ENCODE measurements around the gene DNAH9. TPM values are rescaled to one million over a fixed set of nuclear protein-coding genes. Genes with fewer than 3 reads are reported as not detected.

Gene DNAH9, protein sequence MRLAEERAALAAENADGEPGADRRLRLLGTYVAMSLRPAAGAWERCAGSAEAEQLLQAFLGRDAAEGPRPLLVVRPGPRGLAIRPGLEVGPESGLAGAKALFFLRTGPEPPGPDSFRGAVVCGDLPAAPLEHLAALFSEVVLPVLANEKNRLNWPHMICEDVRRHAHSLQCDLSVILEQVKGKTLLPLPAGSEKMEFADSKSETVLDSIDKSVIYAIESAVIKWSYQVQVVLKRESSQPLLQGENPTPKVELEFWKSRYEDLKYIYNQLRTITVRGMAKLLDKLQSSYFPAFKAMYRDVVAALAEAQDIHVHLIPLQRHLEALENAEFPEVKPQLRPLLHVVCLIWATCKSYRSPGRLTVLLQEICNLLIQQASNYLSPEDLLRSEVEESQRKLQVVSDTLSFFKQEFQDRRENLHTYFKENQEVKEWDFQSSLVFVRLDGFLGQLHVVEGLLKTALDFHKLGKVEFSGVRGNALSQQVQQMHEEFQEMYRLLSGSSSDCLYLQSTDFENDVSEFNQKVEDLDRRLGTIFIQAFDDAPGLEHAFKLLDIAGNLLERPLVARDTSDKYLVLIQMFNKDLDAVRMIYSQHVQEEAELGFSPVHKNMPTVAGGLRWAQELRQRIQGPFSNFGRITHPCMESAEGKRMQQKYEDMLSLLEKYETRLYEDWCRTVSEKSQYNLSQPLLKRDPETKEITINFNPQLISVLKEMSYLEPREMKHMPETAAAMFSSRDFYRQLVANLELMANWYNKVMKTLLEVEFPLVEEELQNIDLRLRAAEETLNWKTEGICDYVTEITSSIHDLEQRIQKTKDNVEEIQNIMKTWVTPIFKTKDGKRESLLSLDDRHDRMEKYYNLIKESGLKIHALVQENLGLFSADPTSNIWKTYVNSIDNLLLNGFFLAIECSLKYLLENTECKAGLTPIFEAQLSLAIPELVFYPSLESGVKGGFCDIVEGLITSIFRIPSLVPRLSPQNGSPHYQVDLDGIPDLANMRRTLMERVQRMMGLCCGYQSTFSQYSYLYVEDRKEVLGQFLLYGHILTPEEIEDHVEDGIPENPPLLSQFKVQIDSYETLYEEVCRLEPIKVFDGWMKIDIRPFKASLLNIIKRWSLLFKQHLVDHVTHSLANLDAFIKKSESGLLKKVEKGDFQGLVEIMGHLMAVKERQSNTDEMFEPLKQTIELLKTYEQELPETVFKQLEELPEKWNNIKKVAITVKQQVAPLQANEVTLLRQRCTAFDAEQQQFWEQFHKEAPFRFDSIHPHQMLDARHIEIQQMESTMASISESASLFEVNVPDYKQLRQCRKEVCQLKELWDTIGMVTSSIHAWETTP (N-terminal part only)
- not detected for polyA plus RNA-seq

DNA sequence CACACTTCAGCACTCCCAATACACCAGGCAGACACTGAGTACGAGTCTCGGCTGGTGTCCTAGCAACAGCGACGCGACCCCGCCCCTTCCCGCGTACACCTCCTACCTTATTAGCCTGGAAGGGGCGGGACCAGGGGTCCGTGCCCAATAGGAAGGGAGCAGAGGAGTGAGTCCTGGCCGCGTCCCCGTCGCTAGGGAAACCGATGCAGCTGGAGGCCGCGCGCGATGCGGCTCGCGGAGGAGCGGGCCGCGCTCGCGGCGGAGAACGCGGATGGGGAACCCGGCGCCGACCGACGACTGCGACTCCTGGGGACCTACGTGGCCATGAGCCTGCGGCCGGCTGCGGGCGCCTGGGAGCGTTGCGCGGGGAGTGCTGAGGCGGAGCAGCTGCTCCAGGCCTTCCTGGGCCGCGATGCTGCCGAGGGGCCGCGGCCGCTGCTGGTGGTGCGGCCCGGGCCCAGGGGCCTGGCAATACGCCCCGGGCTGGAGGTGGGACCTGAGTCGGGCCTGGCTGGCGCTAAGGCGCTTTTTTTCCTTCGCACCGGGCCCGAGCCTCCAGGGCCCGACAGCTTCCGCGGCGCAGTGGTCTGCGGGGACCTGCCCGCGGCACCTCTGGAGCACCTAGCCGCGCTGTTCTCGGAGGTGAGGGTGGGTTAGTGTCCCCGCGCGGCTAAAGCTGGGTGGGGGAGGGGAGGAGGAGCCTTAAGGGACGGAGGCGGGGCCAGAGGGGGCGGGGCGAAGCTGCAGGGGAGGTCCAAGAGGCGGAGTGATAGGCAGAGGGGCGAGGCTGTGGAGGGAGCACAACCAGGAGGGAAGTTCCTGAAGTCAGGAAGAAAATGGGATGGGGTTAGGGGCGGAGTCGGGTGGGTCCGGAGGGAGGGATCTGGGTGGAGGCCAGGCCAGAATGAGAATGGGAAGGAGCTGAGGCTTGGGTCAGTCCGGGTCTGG, at the start of gene DNAH9:
Gene DNAH9, plus strand, starts transcription at position 197 of the 948 bp plus-strand sequence. Its CDS starts 29 bp downstream, at position 226.
- DNase-seq, result no peak
- Mint-ChIP-seq H3K27me3 (ENCODE audit: low read depth in 3 of 3) (peaks cover 7 to 10% (median 9%) of the 10 kb centered on the region in 3 donors), H3K4me3 (peak within 1 kb of the TSS in 1 of 5 donors; percentile 48), H3K9me3 (peaks cover 0 to 22% (median 10%) of the 10 kb centered on the region in 6 donors), H3K27ac (no peak within 1 kb of the TSS), H3K36me3 (peaks cover 0 to 3% (median 3%) of the 10 kb centered on the region in 3 donors), H3K4me1 (peaks cover 0 to 2% of the 10 kb centered on the region in 2 donors)

DNA sequence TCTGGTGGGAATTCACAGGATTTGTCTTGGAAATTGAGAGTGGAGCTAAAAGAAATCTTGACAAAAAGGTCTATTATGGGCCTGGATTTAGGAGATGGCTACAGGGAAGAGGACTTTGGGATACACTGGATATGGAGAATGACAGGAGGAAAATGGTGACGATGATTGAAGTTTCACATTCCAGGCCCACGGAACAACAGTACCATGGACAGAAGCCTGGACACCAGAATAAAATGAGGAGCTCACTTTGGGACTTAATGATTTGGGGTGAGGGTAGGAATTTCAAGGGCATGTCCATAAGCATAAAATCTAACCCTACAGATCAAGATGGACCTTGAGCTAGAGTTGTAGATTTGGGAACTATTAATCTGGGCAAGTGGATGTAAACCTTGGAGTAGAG, 47.8 kb upstream of the DNAH9 start:
- Mint-ChIP-seq H3K4me3 (no peak overlapping the region), H3K27ac (no peak overlapping the region), H3K36me3 (peaks cover 0 to 4% (median 0%) of the 10 kb centered on the region in 3 donors), H3K4me1 (no peaks in the 10 kb centered on the region), H3K27me3 (ENCODE audit: low read depth in 3 of 3) (peaks cover 0 to 2% (median 1%) of the 10 kb centered on the region in 3 donors), H3K9me3 (peaks cover 0 to 14% (median 8%) of the 10 kb centered on the region in 6 donors)
- no peak for DNase-seq

DNA sequence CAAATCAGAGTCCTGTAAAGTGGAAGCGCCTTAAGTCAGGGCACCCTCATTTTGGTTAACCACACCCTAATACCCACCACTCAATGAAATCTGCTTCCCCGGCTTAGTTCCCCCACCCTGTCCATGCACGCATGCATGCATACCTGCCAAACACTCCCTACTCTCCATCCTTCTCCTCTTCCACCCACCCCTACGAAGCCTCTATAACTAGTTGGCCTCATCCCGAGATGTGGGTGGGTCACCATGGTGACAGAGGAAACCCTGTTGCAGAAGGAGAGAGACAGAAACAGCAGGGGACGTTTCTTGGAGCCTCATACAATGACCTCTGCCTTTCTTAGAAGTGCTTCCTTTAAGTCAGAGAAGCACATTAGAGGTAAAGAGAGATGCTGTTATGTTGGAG, 46.8 kb upstream of the DNAH9 start:
- Mint-ChIP-seq H3K4me1 (no peaks in the 10 kb centered on the region), H3K9me3 (peaks cover 0 to 23% (median 9%) of the 10 kb centered on the region in 6 donors), H3K27ac (no peak overlapping the region), H3K36me3 (peaks cover 0 to 4% (median 0%) of the 10 kb centered on the region in 3 donors), H3K27me3 (ENCODE audit: low read depth in 3 of 3) (peaks cover 0 to 2% (median 0%) of the 10 kb centered on the region in 3 donors), H3K4me3 (no peak overlapping the region)
- DNase-seq, result no peak

DNA sequence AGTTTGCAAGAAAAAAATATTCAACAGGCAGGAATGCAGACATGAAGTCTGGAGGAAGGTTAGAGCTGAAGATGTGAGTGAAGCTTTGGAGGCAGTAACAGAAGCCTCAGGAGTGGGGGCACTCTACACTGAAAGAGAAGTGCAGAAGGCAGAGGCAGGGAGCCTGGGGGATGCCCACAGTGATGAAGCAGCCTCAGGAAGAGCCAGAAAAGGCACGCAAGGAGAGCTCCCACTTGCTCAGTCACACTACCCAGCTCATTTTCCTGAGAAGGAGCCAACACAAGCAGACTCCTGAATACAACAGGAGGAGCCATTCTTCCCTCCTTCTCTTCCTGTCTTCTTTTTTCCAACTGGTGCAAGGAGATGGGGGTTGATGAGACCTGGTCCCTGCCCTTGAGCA, 45.1 kb upstream of the DNAH9 start:
- no peak for DNase-seq

DNA sequence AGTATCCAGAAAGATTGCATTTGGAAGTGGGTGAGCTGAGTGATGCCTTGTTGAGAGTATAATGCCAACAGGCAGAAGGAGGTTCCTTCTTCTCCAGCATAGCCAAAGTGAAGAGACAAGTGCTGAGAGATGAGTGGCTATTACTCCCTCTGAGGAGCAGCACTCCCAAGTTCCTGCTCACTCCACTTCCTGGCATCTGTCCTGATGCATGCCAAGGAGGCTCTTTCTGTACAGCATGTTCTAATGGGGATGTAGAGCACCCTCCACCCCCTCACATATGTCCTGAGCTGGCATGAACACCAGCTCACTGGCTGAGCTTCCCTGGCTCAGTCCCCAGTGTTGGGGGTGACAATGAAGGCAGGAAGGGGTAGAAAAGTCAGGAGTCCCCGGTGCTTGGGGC, 44.2 kb upstream of the DNAH9 start:
- H3K27ac Mint-ChIP-seq, result no peak overlapping the region
- DNase-seq, result no peak
- H3K4me1 Mint-ChIP-seq, result no peaks in the 10 kb centered on the region
- H3K27me3 Mint-ChIP-seq (ENCODE audit: low read depth in 3 of 3), result peaks cover 0 to 2% (median 0%) of the 10 kb centered on the region in 3 donors
- H3K4me3 Mint-ChIP-seq, result no peak overlapping the region
- H3K9me3 Mint-ChIP-seq, result peaks cover 0 to 29% (median 9%) of the 10 kb centered on the region in 6 donors
- H3K36me3 Mint-ChIP-seq, result peaks cover 0 to 4% (median 0%) of the 10 kb centered on the region in 3 donors

More for the DNA sequence above, 45.1 kb upstream of the DNAH9 start:
- no peak overlapping the region for H3K4me3 Mint-ChIP-seq
- peaks cover 0 to 2% (median 0%) of the 10 kb centered on the region in 3 donors for H3K27me3 Mint-ChIP-seq (ENCODE audit: low read depth in 3 of 3)
- peaks cover 0 to 29% (median 9%) of the 10 kb centered on the region in 6 donors for H3K9me3 Mint-ChIP-seq
- H3K27ac Mint-ChIP-seq, result no peak overlapping the region
- no peaks in the 10 kb centered on the region for H3K4me1 Mint-ChIP-seq
- H3K36me3 Mint-ChIP-seq, result peaks cover 0 to 4% (median 0%) of the 10 kb centered on the region in 3 donors

DNA sequence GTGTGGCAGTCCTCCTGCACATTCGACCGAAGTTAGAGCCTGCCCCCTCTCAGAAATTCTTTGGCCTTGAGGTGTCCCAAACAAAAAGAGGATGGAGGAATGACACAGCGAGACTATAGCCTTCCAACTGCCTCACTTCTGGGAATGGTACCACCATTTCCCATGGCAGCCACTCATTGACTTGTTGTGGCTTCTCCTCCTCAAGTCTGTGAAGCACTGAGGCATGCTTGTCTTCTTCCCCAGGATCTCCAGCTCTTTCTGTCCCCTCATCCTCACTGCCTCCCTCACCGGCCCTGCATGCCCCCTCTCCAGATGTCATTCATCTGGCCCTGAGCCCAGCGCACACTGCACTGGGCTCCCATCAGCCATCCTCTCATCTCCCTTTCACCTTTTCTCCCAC, 43.7 kb upstream of the DNAH9 start:
- Mint-ChIP-seq H3K9me3 (peaks cover 0 to 29% (median 9%) of the 10 kb centered on the region in 6 donors), H3K4me3 (no peak overlapping the region), H3K27ac (no peak overlapping the region), H3K4me1 (no peaks in the 10 kb centered on the region), H3K27me3 (ENCODE audit: low read depth in 3 of 3) (peaks cover 0 to 2% (median 1%) of the 10 kb centered on the region in 3 donors), H3K36me3 (peaks cover 0 to 4% (median 0%) of the 10 kb centered on the region in 3 donors)
- no peak for DNase-seq

DNA sequence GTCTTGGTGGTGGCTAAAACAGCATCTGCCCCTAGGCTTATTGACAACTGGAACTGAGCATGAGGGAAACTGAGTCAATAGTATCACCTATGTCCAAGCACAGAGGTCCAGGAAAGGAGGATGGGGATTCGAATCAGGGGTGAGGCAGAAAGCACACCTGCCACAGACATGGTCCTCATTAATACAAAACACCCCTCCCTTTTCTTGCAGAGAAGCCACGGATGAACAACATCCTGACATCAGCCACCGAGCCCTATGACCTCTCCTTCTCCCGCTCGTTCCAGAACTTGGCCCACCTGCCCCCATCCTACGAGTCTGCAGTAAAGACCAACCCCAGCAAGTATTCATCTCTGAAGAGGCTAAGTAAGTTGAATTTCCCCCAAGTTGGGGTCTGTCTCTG, 42.7 kb upstream of the DNAH9 start:
- Mint-ChIP-seq H3K36me3 (peaks cover 0 to 4% (median 0%) of the 10 kb centered on the region in 3 donors), H3K4me3 (no peak overlapping the region), H3K27me3 (ENCODE audit: low read depth in 3 of 3) (peaks cover 0 to 1% (median 0%) of the 10 kb centered on the region in 3 donors), H3K27ac (no peak overlapping the region), H3K9me3 (peaks cover 0 to 25% (median 7%) of the 10 kb centered on the region in 6 donors), H3K4me1 (no peaks in the 10 kb centered on the region)
- DNase-seq, result no peak

DNA sequence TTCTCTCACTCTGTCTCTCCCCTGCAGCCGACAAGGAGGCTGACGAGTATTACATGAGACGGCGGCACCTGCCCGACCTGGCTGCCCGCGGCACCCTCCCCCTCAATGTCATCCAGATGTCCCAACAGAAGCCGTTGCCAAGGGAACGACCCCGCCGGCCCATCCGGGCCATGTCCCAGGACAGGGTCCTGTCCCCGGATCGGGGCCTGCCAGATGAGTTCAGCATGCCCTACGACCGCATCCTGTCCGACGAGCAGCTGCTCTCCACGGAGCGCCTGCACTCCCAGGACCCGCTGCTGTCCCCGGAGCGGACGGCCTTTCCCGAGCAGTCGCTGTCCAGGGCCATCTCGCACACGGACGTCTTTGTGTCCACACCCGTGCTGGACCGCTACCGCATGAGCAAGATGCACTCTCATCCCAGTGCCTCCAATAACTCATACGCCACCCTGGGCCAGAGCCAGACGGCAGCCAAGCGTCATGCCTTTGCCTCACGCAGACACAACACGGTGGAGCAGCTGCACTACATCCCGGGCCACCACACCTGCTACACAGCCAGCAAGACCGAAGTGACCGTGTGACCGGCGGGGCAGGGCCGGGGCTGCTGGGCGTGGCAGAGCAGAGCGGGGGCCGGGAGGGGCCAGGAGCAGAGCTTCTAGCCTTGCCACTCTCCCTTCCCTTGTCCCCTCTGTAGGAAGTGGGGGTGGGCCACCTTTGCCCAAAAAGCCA, 40.4 kb upstream of the DNAH9 start:
- Mint-ChIP-seq H3K27me3 (ENCODE audit: low read depth in 3 of 3) (peaks cover 0 to 1% (median 0%) of the 10 kb centered on the region in 3 donors), H3K36me3 (peaks cover 0 to 4% (median 0%) of the 10 kb centered on the region in 3 donors), H3K4me1 (no peaks in the 10 kb centered on the region), H3K27ac (no peak overlapping the region), H3K4me3 (no peak overlapping the region), H3K9me3 (peaks cover 0 to 25% (median 7%) of the 10 kb centered on the region in 6 donors)
- DNase-seq, result no peak

DNA sequence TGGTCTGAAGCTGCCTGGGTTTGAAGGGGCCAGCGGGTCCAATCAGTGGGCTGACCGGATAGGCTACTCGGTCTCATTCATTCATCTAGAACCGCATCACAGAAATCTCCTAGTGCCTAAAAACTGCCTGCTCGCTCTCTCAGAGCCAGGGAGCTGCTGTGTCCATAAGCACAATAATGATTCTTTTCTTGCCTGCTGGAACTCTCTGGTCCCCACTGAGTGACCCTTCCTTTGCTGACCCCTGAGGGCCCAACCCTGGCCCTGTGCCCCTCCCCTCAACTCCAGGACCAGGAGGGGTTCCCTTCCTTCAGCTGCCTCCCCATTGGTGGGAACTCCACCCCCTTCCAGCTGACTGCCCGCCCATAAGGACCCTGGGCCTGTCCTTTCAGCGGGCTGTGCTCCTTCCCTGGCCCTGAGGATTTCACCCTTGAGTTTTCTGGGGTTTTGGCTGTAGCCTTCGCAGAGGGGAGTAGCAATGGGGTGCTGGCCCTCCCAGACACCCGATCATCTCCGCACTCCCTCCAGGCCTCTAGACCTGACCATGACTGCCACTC, 39.5 kb upstream of the DNAH9 start:
- peaks cover 0 to under 1% (median 0%) of the 10 kb centered on the region in 3 donors for H3K36me3 Mint-ChIP-seq
- peaks cover 0 to 1% (median 0%) of the 10 kb centered on the region in 3 donors for H3K27me3 Mint-ChIP-seq (ENCODE audit: low read depth in 3 of 3)
- H3K27ac Mint-ChIP-seq, result no peak overlapping the region

DNA sequence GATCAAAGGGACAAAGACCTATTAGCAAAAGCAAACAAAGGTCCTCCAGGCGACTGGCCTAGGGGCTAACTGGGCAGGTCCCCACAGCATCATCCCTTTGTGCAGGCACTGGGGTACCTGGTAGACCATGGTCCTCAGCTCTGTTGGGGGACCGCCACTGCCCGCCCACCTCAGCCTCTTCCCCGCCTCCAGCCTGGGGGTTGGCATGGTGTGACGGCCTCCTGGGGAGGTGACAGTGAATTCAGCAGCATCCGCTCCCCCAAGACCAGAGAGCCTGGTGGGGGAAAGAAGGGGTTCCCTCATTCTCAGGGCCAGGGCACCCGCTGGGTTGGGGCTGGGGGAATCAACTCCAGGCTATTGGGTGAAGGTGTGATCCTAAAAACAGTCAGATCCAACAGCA, 38.7 kb upstream of the DNAH9 start:
- Mint-ChIP-seq H3K4me1 (no peaks in the 10 kb centered on the region), H3K4me3 (no peak overlapping the region), H3K9me3 (peaks cover 0 to 23% (median 4%) of the 10 kb centered on the region in 6 donors), H3K36me3 (no peaks in the 10 kb centered on the region), H3K27ac (no peak overlapping the region), H3K27me3 (ENCODE audit: low read depth in 3 of 3) (peaks cover 0 to 1% (median 0%) of the 10 kb centered on the region in 3 donors)
- no peak for DNase-seq

More for the DNA sequence above, 39.5 kb upstream of the DNAH9 start:
- H3K4me3 Mint-ChIP-seq, result no peak overlapping the region
- no peak for DNase-seq
- no peaks in the 10 kb centered on the region for H3K4me1 Mint-ChIP-seq
- peaks cover 0 to 23% (median 5%) of the 10 kb centered on the region in 6 donors for H3K9me3 Mint-ChIP-seq

DNA sequence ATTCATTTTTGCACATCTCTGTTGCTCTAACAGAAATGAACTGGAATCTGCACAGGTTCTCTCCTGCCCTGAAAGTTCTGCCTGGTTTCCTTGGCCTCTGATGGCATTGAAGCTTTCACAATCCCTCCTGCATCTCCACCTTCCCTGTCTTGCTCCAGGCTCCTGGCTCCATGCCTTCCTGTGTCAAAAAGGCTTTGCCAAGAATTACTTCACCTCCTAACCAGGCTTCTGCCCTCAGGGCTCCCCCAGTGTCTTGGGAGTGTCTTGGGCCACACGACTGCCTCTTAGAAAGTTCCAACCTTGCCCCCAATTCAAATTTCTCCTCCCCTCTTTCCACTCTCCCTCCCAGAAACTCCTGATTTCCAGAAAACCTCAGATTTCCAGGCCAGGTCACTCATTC, 37.0 kb upstream of the DNAH9 start:
- H3K4me1 Mint-ChIP-seq, result no peaks in the 10 kb centered on the region

More for the DNA sequence above, 37.0 kb upstream of the DNAH9 start:
- Mint-ChIP-seq H3K9me3 (peaks cover 0 to 20% (median 1%) of the 10 kb centered on the region in 6 donors), H3K36me3 (no peaks in the 10 kb centered on the region), H3K27me3 (ENCODE audit: low read depth in 3 of 3) (peaks cover 0 to 1% (median 0%) of the 10 kb centered on the region in 3 donors), H3K4me3 (no peak overlapping the region), H3K27ac (no peak overlapping the region)
- DNase-seq, result no peak

Measured in immature natural killer cell (primary cell).